ENCODE data around the gene MAL.
"Not testable (repeated sequence)": the region's sequence is repeated elsewhere in the genome, so short reads cannot be mapped to it uniquely, and the experiment has no call there.

MAL gene

GRCh38 chr2:95082477-95082876 is 57.0 kb downstream of the MAL start:
- no peak for DNase-seq (ENCODE audit: extremely low read depth in 1 of 2, low read depth in 1 of 2)

- DNase-seq (ENCODE audit: extremely low read depth in 1 of 2, low read depth in 1 of 2), result no peak
These were observed 60.5 kb downstream of the MAL start for GRCh38 chr2:95086017-95086416.

GRCh38 chr2:95087379-95087778 is 61.9 kb downstream of the MAL start:
- no peak for DNase-seq (ENCODE audit: extremely low read depth in 1 of 2, low read depth in 1 of 2)

GRCh38 chr2:95091885-95092555 is 66.5 kb downstream of the MAL start:
- DNase-seq (ENCODE audit: extremely low read depth in 1 of 2, low read depth in 1 of 2), result no peak

GRCh38 chr2:95098273-95098672 is 72.8 kb downstream of the MAL start:
- not testable (repeated sequence) for DNase-seq (ENCODE audit: extremely low read depth in 1 of 2, low read depth in 1 of 2)

- DNase-seq (ENCODE audit: extremely low read depth in 1 of 2, low read depth in 1 of 2), result no peak
These were observed 74.4 kb downstream of the MAL start for GRCh38 chr2:95099910-95100309.
